NCI-H2107 treated with DMSO at 0.1 percent for 48 hours (cell line): ENCODE data around the gene ADAM21.
"Not testable (repeated sequence)": the region's sequence is repeated elsewhere in the genome, so short reads cannot be mapped to it uniquely, and the experiment has no call there.

Source experiments
- DNase-seq: peaks from one replicate; lab custom pipeline; 2025; ENCODE audit not compliant: unreplicated experiment; lab: John Stamatoyannopoulos, UW

The ADAM21 gene

GRCh38 chr14:70475459-70475858, 23.5 kb downstream of the ADAM21 start:
- DNase-seq: not testable (repeated sequence)

DNA sequence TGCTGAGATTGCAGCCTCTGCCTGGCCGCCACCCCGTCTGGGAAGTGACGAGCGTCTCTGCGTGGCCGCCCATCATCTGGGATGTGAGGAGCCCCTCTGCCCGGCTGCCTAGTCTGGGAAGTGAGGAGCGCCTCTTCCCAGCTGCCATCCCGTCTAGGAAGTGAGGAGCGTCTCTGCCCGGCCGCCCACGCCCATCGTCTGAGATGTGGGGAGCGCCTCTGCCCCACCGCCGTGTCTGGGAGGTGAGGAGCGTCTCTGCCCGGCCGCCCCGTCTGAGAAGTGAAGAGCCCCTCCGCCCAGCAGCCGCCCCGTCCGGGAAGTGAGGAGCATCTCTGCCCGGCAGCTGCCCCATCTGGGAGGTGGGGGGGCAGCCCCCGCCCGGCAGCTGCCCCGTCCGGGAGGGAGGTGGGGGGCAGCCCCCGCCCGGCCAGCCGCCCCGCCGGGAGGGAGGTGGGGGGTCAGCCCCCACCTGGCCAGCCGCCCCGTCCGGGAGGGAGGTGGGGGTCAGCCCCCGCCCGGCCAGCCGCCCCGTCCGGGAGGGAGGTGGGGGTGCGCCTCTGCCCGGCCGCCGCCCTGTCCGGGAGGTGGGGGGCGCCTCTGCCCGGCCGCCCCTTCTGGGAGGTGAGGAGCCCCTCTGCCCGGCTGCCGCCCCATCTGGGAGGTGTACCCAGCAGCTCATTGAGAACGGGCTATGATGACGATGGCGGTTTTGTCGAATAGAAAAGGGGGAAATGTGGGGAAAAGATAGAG, 25.6 kb downstream of the ADAM21 start:
- not testable (repeated sequence) for DNase-seq

DNA sequence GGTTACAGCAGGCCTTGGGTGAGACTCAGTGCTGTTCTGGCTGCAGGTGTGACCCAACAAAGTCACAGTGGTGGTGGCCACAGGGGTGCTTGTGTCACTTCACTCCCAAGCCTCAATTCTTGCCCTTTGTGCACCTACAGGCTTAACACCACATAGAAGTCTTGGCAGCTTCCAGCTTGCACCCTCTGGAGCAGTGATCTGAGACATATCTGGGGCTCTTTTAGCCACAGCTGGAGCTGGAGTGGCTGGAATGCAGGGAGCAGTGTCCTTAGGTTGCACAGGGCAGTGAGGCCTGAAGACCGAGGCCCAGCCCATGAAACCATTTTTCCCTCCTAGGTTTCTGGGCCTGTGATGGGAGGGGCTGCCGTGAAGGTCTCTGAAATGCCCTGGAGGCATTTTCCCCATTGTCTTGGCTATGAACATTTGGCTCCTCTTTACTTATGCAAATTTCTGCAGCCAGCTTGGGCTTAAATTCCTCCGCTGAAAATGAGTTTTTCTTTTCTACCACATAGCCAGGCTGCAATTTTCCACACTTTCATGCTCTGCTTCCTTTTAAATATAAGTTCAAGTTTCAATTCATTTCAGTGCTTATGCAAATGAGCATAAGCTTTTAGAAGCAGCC, 37.7 kb downstream of the ADAM21 start:
- DNase-seq: no peak

- DNase-seq: no peak
These were observed 46.2 kb downstream of the ADAM21 start for GRCh38 chr14:70498191-70498590.
